ENCODE measurements around the gene CELF4.

The CELF4 gene

GRCh38 chr18:37400802-37401201 is 164.8 kb downstream of the CELF4 start:
- Mint-ChIP-seq H3K4me3 (no peak overlapping the region), H3K9me3 (no peaks in the 10 kb centered on the region), H3K27me3 (ENCODE audit: low read depth) (peaks cover 3% of the 10 kb centered on the region), H3K36me3 (ENCODE audit: low read depth) (no peaks in the 10 kb centered on the region), H3K4me1 (ENCODE audit: low read depth) (no peaks in the 10 kb centered on the region), H3K27ac (no peak overlapping the region)

- Mint-ChIP-seq H3K9me3 (no peaks in the 10 kb centered on the region), H3K4me3 (no peak overlapping the region), H3K27me3 (ENCODE audit: low read depth) (peaks cover 18% of the 10 kb centered on the region), H3K4me1 (ENCODE audit: low read depth) (no peaks in the 10 kb centered on the region), H3K27ac (no peak overlapping the region), H3K36me3 (ENCODE audit: low read depth) (no peaks in the 10 kb centered on the region)
Measured at GRCh38 chr18:37398248-37398920, 167.2 kb downstream of the CELF4 start.

- Mint-ChIP-seq H3K27me3 (ENCODE audit: low read depth) (peaks cover 23% of the 10 kb centered on the region), H3K4me3 (no peak overlapping the region), H3K27ac (no peak overlapping the region), H3K9me3 (no peaks in the 10 kb centered on the region), H3K4me1 (ENCODE audit: low read depth) (no peaks in the 10 kb centered on the region), H3K36me3 (ENCODE audit: low read depth) (no peaks in the 10 kb centered on the region)
Measured at GRCh38 chr18:37397814-37398213, 167.8 kb downstream of the CELF4 start.

- H3K9me3 Mint-ChIP-seq, result no peaks in the 10 kb centered on the region
- no peaks in the 10 kb centered on the region for H3K36me3 Mint-ChIP-seq (ENCODE audit: low read depth)
- H3K27ac Mint-ChIP-seq, result no peak overlapping the region
- no peaks in the 10 kb centered on the region for H3K4me1 Mint-ChIP-seq (ENCODE audit: low read depth)
- H3K27me3 Mint-ChIP-seq (ENCODE audit: low read depth), result peaks cover 29% of the 10 kb centered on the region
- H3K4me3 Mint-ChIP-seq, result no peak overlapping the region
Measured at GRCh38 chr18:37396971-37397720, 168.5 kb downstream of the CELF4 start.

GRCh38 chr18:37395631-37396030 is 170.0 kb downstream of the CELF4 start:
- Mint-ChIP-seq H3K27me3 (ENCODE audit: low read depth) (peaks cover 29% of the 10 kb centered on the region), H3K36me3 (ENCODE audit: low read depth) (no peaks in the 10 kb centered on the region), H3K9me3 (no peaks in the 10 kb centered on the region), H3K4me3 (no peak overlapping the region), H3K4me1 (ENCODE audit: low read depth) (no peaks in the 10 kb centered on the region), H3K27ac (no peak overlapping the region)

GRCh38 chr18:37395138-37395537 is 170.5 kb downstream of the CELF4 start:
- Mint-ChIP-seq H3K27ac (no peak overlapping the region), H3K4me1 (ENCODE audit: low read depth) (no peaks in the 10 kb centered on the region), H3K27me3 (ENCODE audit: low read depth) (peaks cover 29% of the 10 kb centered on the region), H3K36me3 (ENCODE audit: low read depth) (no peaks in the 10 kb centered on the region), H3K4me3 (no peak overlapping the region), H3K9me3 (no peaks in the 10 kb centered on the region)

- Mint-ChIP-seq H3K27ac (no peak overlapping the region), H3K36me3 (ENCODE audit: low read depth) (no peaks in the 10 kb centered on the region), H3K27me3 (ENCODE audit: low read depth) (peaks cover 29% of the 10 kb centered on the region), H3K9me3 (no peaks in the 10 kb centered on the region), H3K4me1 (ENCODE audit: low read depth) (no peaks in the 10 kb centered on the region), H3K4me3 (no peak overlapping the region)
Measured at GRCh38 chr18:37394610-37394965, 171.0 kb downstream of the CELF4 start.

GRCh38 chr18:37393945-37394609 is 171.5 kb downstream of the CELF4 start:
- no peaks in the 10 kb centered on the region for H3K9me3 Mint-ChIP-seq
- H3K27me3 Mint-ChIP-seq (ENCODE audit: low read depth), result peaks cover 29% of the 10 kb centered on the region
- H3K36me3 Mint-ChIP-seq (ENCODE audit: low read depth), result no peaks in the 10 kb centered on the region
- H3K4me3 Mint-ChIP-seq, result no peak overlapping the region
- no peak overlapping the region for H3K27ac Mint-ChIP-seq
- no peaks in the 10 kb centered on the region for H3K4me1 Mint-ChIP-seq (ENCODE audit: low read depth)

GRCh38 chr18:37393221-37393827 is 172.3 kb downstream of the CELF4 start:
- H3K4me3 Mint-ChIP-seq, result no peak overlapping the region
- no peaks in the 10 kb centered on the region for H3K36me3 Mint-ChIP-seq (ENCODE audit: low read depth)
- H3K27me3 Mint-ChIP-seq (ENCODE audit: low read depth), result peaks cover 29% of the 10 kb centered on the region
- no peaks in the 10 kb centered on the region for H3K9me3 Mint-ChIP-seq
- H3K27ac Mint-ChIP-seq, result no peak overlapping the region
- H3K4me1 Mint-ChIP-seq (ENCODE audit: low read depth), result no peaks in the 10 kb centered on the region

GRCh38 chr18:37392648-37393047 is 172.9 kb downstream of the CELF4 start:
- Mint-ChIP-seq H3K9me3 (no peaks in the 10 kb centered on the region), H3K27me3 (ENCODE audit: low read depth) (peaks cover 29% of the 10 kb centered on the region), H3K4me3 (no peak overlapping the region), H3K4me1 (ENCODE audit: low read depth) (no peaks in the 10 kb centered on the region), H3K36me3 (ENCODE audit: low read depth) (no peaks in the 10 kb centered on the region), H3K27ac (peak overlapping the region; percentile 52)

GRCh38 chr18:37391698-37392548 is 173.7 kb downstream of the CELF4 start:
- no peak overlapping the region for H3K27ac Mint-ChIP-seq
- H3K9me3 Mint-ChIP-seq, result no peaks in the 10 kb centered on the region
- H3K4me1 Mint-ChIP-seq (ENCODE audit: low read depth), result no peaks in the 10 kb centered on the region
- H3K4me3 Mint-ChIP-seq, result no peak overlapping the region
- no peaks in the 10 kb centered on the region for H3K36me3 Mint-ChIP-seq (ENCODE audit: low read depth)
- peaks cover 29% of the 10 kb centered on the region for H3K27me3 Mint-ChIP-seq (ENCODE audit: low read depth)

- H3K36me3 Mint-ChIP-seq (ENCODE audit: low read depth), result no peaks in the 10 kb centered on the region
Measured at GRCh38 chr18:37391156-37391555, 174.4 kb downstream of the CELF4 start.

GRCh38 chr18:37390687-37391086 is 174.9 kb downstream of the CELF4 start:
- Mint-ChIP-seq H3K4me3 (no peak overlapping the region), H3K4me1 (ENCODE audit: low read depth) (no peaks in the 10 kb centered on the region), H3K9me3 (no peaks in the 10 kb centered on the region), H3K27ac (no peak overlapping the region), H3K36me3 (ENCODE audit: low read depth) (no peaks in the 10 kb centered on the region), H3K27me3 (ENCODE audit: low read depth) (peaks cover 24% of the 10 kb centered on the region)

More at GRCh38 chr18:37391156-37391555, 174.4 kb downstream of the CELF4 start:
- Mint-ChIP-seq H3K4me1 (ENCODE audit: low read depth) (no peaks in the 10 kb centered on the region), H3K27me3 (ENCODE audit: low read depth) (peaks cover 29% of the 10 kb centered on the region), H3K9me3 (no peaks in the 10 kb centered on the region), H3K27ac (no peak overlapping the region), H3K4me3 (no peak overlapping the region)
